Measurements from ENCODE around the gene TMEM88. TPM values are rescaled to one million over a fixed set of nuclear protein-coding genes. Genes with fewer than 3 reads are reported as not detected.
"Not testable (repeated sequence)": the region's sequence is repeated elsewhere in the genome, so short reads cannot be mapped to it uniquely, and the experiment has no call there.

The TMEM88 gene
- total RNA-seq = 1.6 TPM in 2 replicates

- intact Hi-C loops (cut with micrococcal nuclease) = loop anchor here (5.0 to 10.0 kb wide), 4 partner anchors 302 to 580 kb away; partner anchors contain the start of genes NDEL1 and SLC25A35
Measured at GRCh38 chr17:7854851-7855659, at the start of gene TMEM88. Gene TMEM88, plus strand, starts transcription at chr17:7855066. Its CDS starts 9 bp downstream, at chr17:7855075.

- intact Hi-C loops (cut with micrococcal nuclease) = no loop called here
Measured at GRCh38 chr17:7806587-7806986, 48.3 kb upstream of the TMEM88 start.

- intact Hi-C loops (cut with micrococcal nuclease) = no loop called here
Measured at GRCh38 chr17:7807206-7807605, 47.7 kb upstream of the TMEM88 start.

- intact Hi-C loops (cut with micrococcal nuclease) = no loop called here
Measured at GRCh38 chr17:7809086-7809790, 45.6 kb upstream of the TMEM88 start.

GRCh38 chr17:7809791-7810343 lies 45.0 kb upstream of the TMEM88 start:
- intact Hi-C loops (cut with micrococcal nuclease) = not testable (repeated sequence)

GRCh38 chr17:7811251-7811650 lies 43.6 kb upstream of the TMEM88 start:
- intact Hi-C loops (cut with micrococcal nuclease) = no loop called here

GRCh38 chr17:7814969-7815368 lies 39.9 kb upstream of the TMEM88 start:
- intact Hi-C loops (cut with micrococcal nuclease) = no loop called here

- intact Hi-C loops (cut with micrococcal nuclease) = no loop called here
Measured at GRCh38 chr17:7816926-7817642, 37.8 kb upstream of the TMEM88 start.

- intact Hi-C loops (cut with micrococcal nuclease) = no loop called here
Measured at GRCh38 chr17:7817643-7817964, 37.3 kb upstream of the TMEM88 start.

GRCh38 chr17:7818026-7818425 lies 36.8 kb upstream of the TMEM88 start:
- intact Hi-C loops (cut with micrococcal nuclease) = no loop called here

GRCh38 chr17:7818746-7819645 lies 35.9 kb upstream of the TMEM88 start:
- intact Hi-C loops (cut with micrococcal nuclease) = no loop called here

GRCh38 chr17:7820231-7820630 lies 34.6 kb upstream of the TMEM88 start:
- intact Hi-C loops (cut with micrococcal nuclease) = no loop called here

GRCh38 chr17:7822126-7822525 lies 32.7 kb upstream of the TMEM88 start:
- intact Hi-C loops (cut with micrococcal nuclease) = loop anchor here (1.0 to 2.0 kb wide), 7 partner anchors 11 to 235 kb away; partner anchors contain the start of gene NAA38

- intact Hi-C loops (cut with micrococcal nuclease) = loop anchor here (2.0 kb wide), 1 partner anchor 217 kb away; no protein-coding TSS in a partner anchor
Measured at GRCh38 chr17:7823581-7824001, 31.3 kb upstream of the TMEM88 start.

- intact Hi-C loops (cut with micrococcal nuclease) = no loop called here
Measured at GRCh38 chr17:7824021-7824924, 30.6 kb upstream of the TMEM88 start.

- intact Hi-C loops (cut with micrococcal nuclease) = no loop called here
Measured at GRCh38 chr17:7825206-7825990, 29.5 kb upstream of the TMEM88 start.

- intact Hi-C loops (cut with micrococcal nuclease) = loop anchor here (10.0 kb wide), 1 partner anchor 454 kb away; the partner anchor contains the start of gene RANGRF
Measured at GRCh38 chr17:7830616-7831015, 24.2 kb upstream of the TMEM88 start.

GRCh38 chr17:7831233-7831632 lies 23.6 kb upstream of the TMEM88 start:
- intact Hi-C loops (cut with micrococcal nuclease) = loop anchor here (10.0 kb wide), 1 partner anchor 454 kb away; the partner anchor contains the start of gene RANGRF

Measured in T-helper 1 cell treated with Interleukin-12 subunit alpha and Interleukin-12 subunit beta and Interleukin-4 antibody, amounts not matched to agents 30 ng/mL and 1 ng/mL, for 36 hours (primary cell).